ENCODE results near the gene ZIC4. TPM values are rescaled to one million over a fixed set of nuclear protein-coding genes. Genes with fewer than 3 reads are reported as not detected.

Gene ZIC4
- total and polyA plus RNA-seq, 9 of the 15 experiments (the other 6 are each of a cell fraction or from before 2014, with no cell fraction given): not detected

GRCh38 chr3:147367676-147368075, 38.7 kb downstream of the ZIC4 start:
- no peak for TF ChIP-seq AFF4 (CRISPR knock-in tag; IDR thresholded peaks at IDR 0.05)
- Histone ChIP-seq H3K79me2 (ENCODE audit: control insufficient read depth, insufficient read depth, low read length) (no peaks in the 10 kb centered on the region), H3K9me3 (replicated peaks; ENCODE audit: control insufficient read depth, insufficient read depth, low read depth, low read length) (no peaks in the 10 kb centered on the region), H3K27me3 (ENCODE audit: control insufficient read depth in 2 of 2, insufficient read depth in 2 of 2, low read length in 2 of 2) (no peaks in the 10 kb centered on the region; a peak in 2 of 5 replicates), H3K9ac (ENCODE audit: insufficient read depth in 1 of 2, low read depth in 2 of 2, low read length in 2 of 2) (no peak overlapping the region), H4K20me1 (replicated peaks; ENCODE audit: control insufficient read depth, insufficient read depth, low read length) (no peaks in the 10 kb centered on the region), H3K27ac (ENCODE audit: extremely low read depth, low read depth, low read length) (no peak overlapping the region), H3K4me2 (ENCODE audit: insufficient read depth, low read length) (no peak overlapping the region), H3K4me3 (no peak overlapping the region), H3K9me1 (ENCODE audit: control insufficient read depth, insufficient read depth, low read length) (no peaks in the 10 kb centered on the region), H2AFZ (ENCODE audit: low read depth, low read length) (no peak overlapping the region), H3K4me1 (replicated peaks in 1 of 2; ENCODE audit: control insufficient read depth in 2 of 2, insufficient read depth in 2 of 2, low read length in 2 of 2) (no peaks in the 10 kb centered on the region), H3K36me3 (ENCODE audit: control insufficient read depth, insufficient read depth, low read length) (no peaks in the 10 kb centered on the region)
- no TSS peak for BruUV-seq (replicated peaks)
- WGBS (ENCODE audit: insufficient coverage, low coverage, missing lambda C conversion rate): 0% methylated on average over 1 of the region's 1 CpG
- no peak for ATAC-seq
- no peak for FAIRE-seq
- CTCF ChIA-PET (ENCODE audit: low intra/inter-chr PET ratio): no interaction called here
- DNase-seq (ENCODE audit: extremely low read depth in 1 of 4, low spot score in 3 of 4): no peak
- intact Hi-C loops (cut with micrococcal nuclease): no loop called here
- in situ Hi-C loops (cut with MboI): no loop called here
- POLR2A ChIA-PET: no interaction called here

All from K562 (cell line).